B cell (primary cell): ENCODE data around the gene BCAS4. TPM values are rescaled to one million over a fixed set of nuclear protein-coding genes. Genes with fewer than 3 reads are reported as not detected.

Experiments
- ATAC-seq: fragments of 200-7000 bp; cut with Tn5 transposase; one replicate; pipeline ENCODE4 v1.10.0; 2021; ENCODE audit warnings: low read depth, mild to moderate bottlenecking, moderate number of reproducible peaks, moderate library complexity
- CTCF ChIA-PET: fragments of 350-600 bp; sonication (Branson Sonifier 250); formaldehyde crosslinking; loops from one replicate; lab custom pipeline; 2021; ENCODE audit warnings: antibody characterized with exemption, inconsistent platforms; lab: Charles Lee
- POLR2A ChIA-PET: fragments of 350-600 bp; sonication (Branson Sonifier 250); formaldehyde crosslinking; loops from one replicate; lab custom pipeline; 2021; ENCODE audit warnings: antibody characterized with exemption; lab: Charles Lee
- DNase-seq: peaks from one replicate; pipeline ENCODE4 v3.0.0; 2013
- H2AFZ ChIP-seq: 2 replicates; pipeline ENCODE4 v1.6.1; 2012; ENCODE audit warnings: mild to moderate bottlenecking, low read depth, low read length; ENCODE audit not compliant: insufficient read depth, poor library complexity, severe bottlenecking
- H3K27ac ChIP-seq, 2 donors: 1 replicate in 1 of 2; 2 replicates in 1 of 2; pipeline ENCODE4 v1.5.1; 2012 to 2013; ENCODE audit warnings: low read length in 2 of 2, mild to moderate bottlenecking in 2 of 2, moderate library complexity in 1 of 2
- H3K27me3 ChIP-seq, 4 experiments: fragments of 200-600 bp in 1 of 4; sonication (generic) in 1 of 4; replicated peaks in 1 of 4; 1 replicate in 2 of 4; 2 replicates in 2 of 4; pipeline versions ENCODE4 v1.6.1 to v1.7.0; 2013 to 2016; ENCODE audit warnings: low read length in 3 of 4, mild to moderate bottlenecking in 2 of 4, mixed read lengths in 1 of 4, moderate library complexity in 1 of 4; ENCODE audit not compliant: insufficient read depth in 4 of 4, control insufficient read depth in 3 of 4; ENCODE audit errors: control extremely low read depth in 1 of 4
- H3K36me3 ChIP-seq, 2 experiments: replicated peaks in 1 of 2; 1 replicate in 1 of 2; 2 replicates in 1 of 2; pipeline versions ENCODE4 v1.6.1 to v1.7.1; 2013; ENCODE audit warnings: low read length in 1 of 2; ENCODE audit not compliant: insufficient read depth in 2 of 2, control insufficient read depth in 1 of 2; ENCODE audit errors: control extremely low read depth in 1 of 2, extremely low read depth in 1 of 2
- H3K4me1 ChIP-seq, 2 donors: fragments of 200-600 bp in 1 of 2; sonication (generic) in 1 of 2; 1 replicate in 1 of 2; 2 replicates in 1 of 2; pipeline versions ENCODE4 v1.5.1 to v1.6.1; 2013 to 2017; ENCODE audit warnings: low read length in 2 of 2; ENCODE audit not compliant: control insufficient read depth in 2 of 2, insufficient read depth in 2 of 2
- H3K4me2 ChIP-seq: replicated peaks from 2 replicates; pipeline ENCODE3; 2012; ENCODE audit warnings: mild to moderate bottlenecking, low read depth, low read length; ENCODE audit not compliant: poor library complexity, severe bottlenecking
- H3K4me3 ChIP-seq, 5 experiments: fragments of 200-600 bp in 1 of 5; sonication (generic) in 1 of 5; 1 replicate in 3 of 5; 2 replicates in 2 of 5; pipeline versions ENCODE4 v1.5.1 to v1.7.0; 2011 to 2016; ENCODE audit warnings: low read length in 4 of 5, mild to moderate bottlenecking in 4 of 5, low read depth in 2 of 5, control low read depth in 1 of 5, moderate library complexity in 1 of 5; ENCODE audit not compliant: insufficient read depth in 1 of 5; ENCODE audit errors: control extremely low read depth in 1 of 5, extremely low read depth in 1 of 5
- H3K79me2 ChIP-seq: fragments of 200-600 bp; sonication (generic); one replicate; pipeline ENCODE4 v1.6.0; 2016; ENCODE audit warnings: low read length; ENCODE audit not compliant: control insufficient read depth, insufficient read depth
- H3K9ac ChIP-seq: fragments of 200-600 bp; sonication (generic); 2 replicates; pipeline ENCODE4 v1.6.1; 2017; ENCODE audit warnings: mild to moderate bottlenecking, low read length, moderate library complexity
- H3K9me3 ChIP-seq, 3 donors: one replicate each; pipeline versions ENCODE4 v1.6.1 to v1.7.1; 2013; ENCODE audit warnings: low read length in 2 of 3; ENCODE audit not compliant: control insufficient read depth in 2 of 3, insufficient read depth in 1 of 3; ENCODE audit errors: control extremely low read depth in 1 of 3
- H4K20me1 ChIP-seq: 2 replicates; pipeline ENCODE4 v1.6.0; 2012; ENCODE audit warnings: mild to moderate bottlenecking, low read length; ENCODE audit not compliant: insufficient read depth, control insufficient read depth, poor library complexity, severe bottlenecking
- H3K27ac Mint-ChIP-seq: one replicate; pipeline ENCODE4 v1.8.0; 2021; ENCODE audit warnings: mixed read lengths
- H3K27me3 Mint-ChIP-seq: one replicate; pipeline ENCODE4 v1.8.0; 2021; ENCODE audit warnings: mixed read lengths
- H3K4me1 Mint-ChIP-seq: one replicate; pipeline ENCODE4 v1.8.0; 2021; ENCODE audit warnings: mixed read lengths
- H3K4me3 Mint-ChIP-seq: one replicate; pipeline ENCODE4 v1.8.0; 2021; ENCODE audit warnings: mixed read lengths
- H3K9me3 Mint-ChIP-seq: one replicate; pipeline ENCODE4 v1.8.0; 2022; ENCODE audit warnings: mixed read lengths; ENCODE audit not compliant: insufficient read depth
- EZH2 ChIP-seq: IDR thresholded peaks from 2 replicates; pipeline ENCODE4 v1.6.1; 2012; ENCODE audit warnings: borderline replicate concordance, low read depth, mild to moderate bottlenecking, moderate library complexity, low read length; ENCODE audit not compliant: insufficient read depth, poor library complexity, severe bottlenecking
- WGBS: methylation state at CpG from one replicate; pipeline ENCODE4 v1.1.5; 2013; ENCODE audit warnings: missing lambda C conversion rate; ENCODE audit not compliant: insufficient coverage; 5-methylcytosine and 5-hydroxymethylcytosine counted together
- intact Hi-C: fragments of 100-400 bp; cut with micrococcal nuclease; formaldehyde crosslinking; loops from one replicate; pipeline ENCODE4 v1.10.0; 2022
- polyA plus RNA-seq: library from polyadenylated mRNA; depleted of rRNA; stranded (reverse); fragments of >200 nt; gene quantifications from 2 replicates; pipeline ENCODE4 v1.2.3, GENCODE V29; 2012
- total RNA-seq, 2 donors: library from RNA; stranded (reverse); fragments of 120-200 nt in 1 of 2; gene quantifications; 1 replicate in 1 of 2; 2 replicates in 1 of 2; pipeline versions ENCODE4 v1.2.3 to v1.2.4, GENCODE V29; 2013 to 2022
- TF ChIP-seq, protein P1 (sequence below): fragments of 200-600 bp; IDR thresholded peaks from one replicate; pipeline ENCODE4 v1.8.0; 2022; ENCODE audit warnings: antibody characterized with exemption, mild to moderate bottlenecking

BCAS4 gene
- total and polyA plus RNA-seq, 2 donors (not counting 1 experiment from before 2014, with no cell fraction given) = 44.8 to 88.2 TPM

DNA sequence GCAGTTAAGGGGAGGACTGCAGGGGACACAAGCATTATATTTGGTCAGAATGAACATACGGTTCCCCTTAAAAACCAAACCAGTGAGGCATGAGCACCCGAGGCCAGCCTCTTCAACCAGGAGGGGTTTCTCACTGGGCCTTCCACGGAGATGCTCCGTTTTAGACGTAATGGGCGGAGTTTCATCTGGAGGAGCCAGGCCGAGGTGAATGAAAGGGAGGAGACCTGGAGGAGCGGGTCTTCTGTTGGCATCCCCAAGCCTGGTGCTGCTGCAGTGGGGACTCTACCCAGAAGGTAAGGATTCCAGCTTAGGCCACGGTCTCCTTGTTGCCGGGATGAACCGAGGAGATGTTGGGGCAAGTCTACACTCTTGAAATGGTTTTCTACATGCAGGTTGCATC, 89.0 kb downstream of the BCAS4 start:
- no peaks in the 10 kb centered on the region for H3K9me3 Mint-ChIP-seq
- H2AFZ ChIP-seq = no peak overlapping the region
- H3K9me3 ChIP-seq = no peaks in the 10 kb centered on the region
- H3K27me3 ChIP-seq = no peaks in the 10 kb centered on the region
- intact Hi-C loops = no loop called here
- H3K27ac ChIP-seq = no peak overlapping the region
- peaks cover 0 to 29% of the 10 kb centered on the region in 2 experiments for H3K36me3 ChIP-seq
- H3K4me3 Mint-ChIP-seq = no peak overlapping the region
- H3K79me2 ChIP-seq = no peaks in the 10 kb centered on the region
- no peak overlapping the region for H3K9ac ChIP-seq
- H3K4me2 ChIP-seq = no peak overlapping the region
- ChIA-PET POLR2A (no interaction called here), CTCF (interaction anchor here (1.1 to 1.9 kb wide), 2 partner anchors 11 to 84 kb away, joined by 3 to 5 read pairs; no protein-coding TSS in a partner anchor)
- H3K27me3 Mint-ChIP-seq = no peaks in the 10 kb centered on the region
- H4K20me1 ChIP-seq = no peaks in the 10 kb centered on the region
- peak overlapping the region; percentile 47 for H3K27ac Mint-ChIP-seq
- DNase-seq (no peak), ATAC-seq (no peak)
- H3K4me3 ChIP-seq = no peak overlapping the region
- WGBS = 97% methylated on average over 8 of the region's 11 CpGs
- H3K4me1 ChIP-seq = no peaks in the 10 kb centered on the region
- no peak for TF ChIP-seq EZH2
- TF ChIP-seq, protein P1, sequence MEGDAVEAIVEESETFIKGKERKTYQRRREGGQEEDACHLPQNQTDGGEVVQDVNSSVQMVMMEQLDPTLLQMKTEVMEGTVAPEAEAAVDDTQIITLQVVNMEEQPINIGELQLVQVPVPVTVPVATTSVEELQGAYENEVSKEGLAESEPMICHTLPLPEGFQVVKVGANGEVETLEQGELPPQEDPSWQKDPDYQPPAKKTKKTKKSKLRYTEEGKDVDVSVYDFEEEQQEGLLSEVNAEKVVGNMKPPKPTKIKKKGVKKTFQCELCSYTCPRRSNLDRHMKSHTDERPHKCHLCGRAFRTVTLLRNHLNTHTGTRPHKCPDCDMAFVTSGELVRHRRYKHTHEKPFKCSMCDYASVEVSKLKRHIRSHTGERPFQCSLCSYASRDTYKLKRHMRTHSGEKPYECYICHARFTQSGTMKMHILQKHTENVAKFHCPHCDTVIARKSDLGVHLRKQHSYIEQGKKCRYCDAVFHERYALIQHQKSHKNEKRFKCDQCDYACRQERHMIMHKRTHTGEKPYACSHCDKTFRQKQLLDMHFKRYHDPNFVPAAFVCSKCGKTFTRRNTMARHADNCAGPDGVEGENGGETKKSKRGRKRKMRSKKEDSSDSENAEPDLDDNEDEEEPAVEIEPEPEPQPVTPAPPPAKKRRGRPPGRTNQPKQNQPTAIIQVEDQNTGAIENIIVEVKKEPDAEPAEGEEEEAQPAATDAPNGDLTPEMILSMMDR = no peak
- H3K4me1 Mint-ChIP-seq = no peaks in the 10 kb centered on the region

DNA sequence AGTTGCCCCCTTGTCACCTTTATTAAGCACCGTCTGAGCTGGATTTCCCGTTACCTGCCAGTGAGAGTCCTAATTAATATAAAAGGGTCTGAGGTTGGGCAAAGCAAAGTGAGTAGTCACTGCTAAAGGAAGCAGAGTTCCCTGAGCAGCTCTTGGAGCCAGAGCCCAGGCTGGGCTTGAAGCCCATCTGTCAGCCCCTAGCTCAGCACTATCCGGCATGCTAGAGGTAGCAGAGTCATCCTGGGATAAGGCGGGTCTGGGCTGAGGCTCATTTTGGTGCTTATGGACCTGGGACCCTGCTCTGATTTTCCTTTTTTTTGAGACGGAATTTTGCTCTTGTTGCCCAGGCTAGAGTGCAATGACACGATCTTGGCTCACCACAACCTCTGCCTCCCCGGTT, 90.2 kb downstream of the BCAS4 start:
- Mint-ChIP-seq H3K4me1 (no peaks in the 10 kb centered on the region), H3K4me3 (no peak overlapping the region), H3K9me3 (no peaks in the 10 kb centered on the region), H3K27ac (no peak overlapping the region), H3K27me3 (no peaks in the 10 kb centered on the region)
- 97% methylated on average over 7 of the region's 7 CpGs for WGBS
- H3K9me3 ChIP-seq = no peaks in the 10 kb centered on the region
- no peak for TF ChIP-seq EZH2
- TF ChIP-seq, protein P1 = no peak
- CTCF ChIA-PET = interaction anchor here (1.2 to 1.9 kb wide), 2 partner anchors 12 to 45 kb away, joined by 5 read pairs; no protein-coding TSS in a partner anchor
- intact Hi-C loops = no loop called here
- no peak for ATAC-seq
- no peak overlapping the region for H3K4me3 ChIP-seq
- DNase-seq = no peak
- no peak overlapping the region for H3K27ac ChIP-seq
- H3K4me2 ChIP-seq = no peak overlapping the region
- POLR2A ChIA-PET = no interaction called here
- H3K27me3 ChIP-seq = no peaks in the 10 kb centered on the region
- no peaks in the 10 kb centered on the region for H3K4me1 ChIP-seq
- no peaks in the 10 kb centered on the region for H3K79me2 ChIP-seq
- no peak overlapping the region for H2AFZ ChIP-seq
- H3K36me3 ChIP-seq = peaks cover 0 to 30% of the 10 kb centered on the region in 2 experiments
- no peak overlapping the region for H3K9ac ChIP-seq
- H4K20me1 ChIP-seq = no peaks in the 10 kb centered on the region
